ENCODE results near the gene POU3F2. TPM values are rescaled to one million over a fixed set of nuclear protein-coding genes. Genes with fewer than 3 reads are reported as not detected.
A peak's percentile ranks its signal among the peaks of the same experiment; 100 is the strongest.

Gene POU3F2
- total RNA-seq, 1 experiment from 2014 or later, result 25.5 TPM

GRCh38 chr6:98824902-98825599, 9.3 kb upstream of the POU3F2 start:
- no TSS peak for BruUV-seq (replicated peaks)
- POLR2A ChIA-PET (ENCODE audit: low non-redundant PET), result no interaction called here
- no peak for TF ChIP-seq CTCF (conservative IDR thresholded peaks at IDR 0.05; ENCODE audit: low read depth, low read length)
- no peak for TF ChIP-seq EZH2 (IDR thresholded peaks at IDR 0.05; ENCODE audit: borderline replicate concordance, low read depth, low read length, poor library complexity, severe bottlenecking)
- DNase-seq (ENCODE audit: low spot score), result no peak
- CTCF ChIA-PET, result no interaction called here
- Histone ChIP-seq H3K4me3 (ENCODE audit: low read depth, low read length, poor library complexity, severe bottlenecking) (peak overlapping the region; percentile 47), H3K4me1 (ENCODE audit: insufficient read depth, low read length, poor library complexity, severe bottlenecking) (no peaks in the 10 kb centered on the region), H3K36me3 (ENCODE audit: insufficient read depth, low read length, poor library complexity, severe bottlenecking) (no peaks in the 10 kb centered on the region), H3K9me3 (ENCODE audit: low read depth, low read length, poor library complexity, severe bottlenecking) (no peaks in the 10 kb centered on the region), H3K27me3 (replicated peaks; ENCODE audit: insufficient read depth, low read depth, low read length, poor library complexity) (no peaks in the 10 kb centered on the region), H3K27ac (ENCODE audit: low read depth, low read length, poor library complexity, severe bottlenecking) (no peak overlapping the region)
- intact Hi-C loops (cut with micrococcal nuclease; ENCODE audit: unreplicated experiment), result no loop called here

- Histone ChIP-seq H3K27me3 (replicated peaks; ENCODE audit: insufficient read depth, low read depth, low read length, poor library complexity) (no peaks in the 10 kb centered on the region), H3K4me3 (ENCODE audit: low read depth, low read length, poor library complexity, severe bottlenecking) (no peak overlapping the region), H3K4me1 (ENCODE audit: insufficient read depth, low read length, poor library complexity, severe bottlenecking) (no peaks in the 10 kb centered on the region), H3K9me3 (ENCODE audit: low read depth, low read length, poor library complexity, severe bottlenecking) (no peaks in the 10 kb centered on the region), H3K27ac (ENCODE audit: low read depth, low read length, poor library complexity, severe bottlenecking) (no peak overlapping the region), H3K36me3 (ENCODE audit: insufficient read depth, low read length, poor library complexity, severe bottlenecking) (no peaks in the 10 kb centered on the region)
- intact Hi-C loops (cut with micrococcal nuclease; ENCODE audit: unreplicated experiment), result no loop called here
- CTCF ChIA-PET, result no interaction called here
- TF ChIP-seq EZH2 (IDR thresholded peaks at IDR 0.05; ENCODE audit: borderline replicate concordance, low read depth, low read length, poor library complexity, severe bottlenecking), result no peak
- TF ChIP-seq CTCF (conservative IDR thresholded peaks at IDR 0.05; ENCODE audit: low read depth, low read length), result no peak
- DNase-seq (ENCODE audit: low spot score), result no peak
- POLR2A ChIA-PET (ENCODE audit: low non-redundant PET), result no interaction called here
- no TSS peak for BruUV-seq (replicated peaks)
These were observed 8.7 kb upstream of the POU3F2 start for GRCh38 chr6:98825600-98826230.

- TF ChIP-seq CTCF (conservative IDR thresholded peaks at IDR 0.05; ENCODE audit: low read depth, low read length), result no peak
- no peak for TF ChIP-seq EZH2 (IDR thresholded peaks at IDR 0.05; ENCODE audit: borderline replicate concordance, low read depth, low read length, poor library complexity, severe bottlenecking)
- peaks cover 3% of the 10 kb centered on the region for H3K4me1 ChIP-seq (ENCODE audit: insufficient read depth, low read length, poor library complexity, severe bottlenecking)
- no peak for DNase-seq (ENCODE audit: low spot score)
- H3K27me3 ChIP-seq (replicated peaks; ENCODE audit: insufficient read depth, low read depth, low read length, poor library complexity), result no peaks in the 10 kb centered on the region
- intact Hi-C loops (cut with micrococcal nuclease; ENCODE audit: unreplicated experiment), result no loop called here
- no peak overlapping the region for H3K4me3 ChIP-seq (ENCODE audit: low read depth, low read length, poor library complexity, severe bottlenecking)
- no peak overlapping the region for H3K27ac ChIP-seq (ENCODE audit: low read depth, low read length, poor library complexity, severe bottlenecking)
- POLR2A ChIA-PET (ENCODE audit: low non-redundant PET), result no interaction called here
- no peaks in the 10 kb centered on the region for H3K9me3 ChIP-seq (ENCODE audit: low read depth, low read length, poor library complexity, severe bottlenecking)
- H3K36me3 ChIP-seq (ENCODE audit: insufficient read depth, low read length, poor library complexity, severe bottlenecking), result no peaks in the 10 kb centered on the region
- no TSS peak for BruUV-seq (replicated peaks)
- CTCF ChIA-PET, result no interaction called here
These were observed 6.8 kb upstream of the POU3F2 start for GRCh38 chr6:98827295-98828159.

Measured in A673 (cell line).